ENCODE data around the gene DAPP1. TPM values are rescaled to one million over a fixed set of nuclear protein-coding genes. Genes with fewer than 3 reads are reported as not detected.

DAPP1 gene
- total and polyA plus RNA-seq, 2 of the 4 experiments (the other 2 are of a cell fraction) = not detected

DNA sequence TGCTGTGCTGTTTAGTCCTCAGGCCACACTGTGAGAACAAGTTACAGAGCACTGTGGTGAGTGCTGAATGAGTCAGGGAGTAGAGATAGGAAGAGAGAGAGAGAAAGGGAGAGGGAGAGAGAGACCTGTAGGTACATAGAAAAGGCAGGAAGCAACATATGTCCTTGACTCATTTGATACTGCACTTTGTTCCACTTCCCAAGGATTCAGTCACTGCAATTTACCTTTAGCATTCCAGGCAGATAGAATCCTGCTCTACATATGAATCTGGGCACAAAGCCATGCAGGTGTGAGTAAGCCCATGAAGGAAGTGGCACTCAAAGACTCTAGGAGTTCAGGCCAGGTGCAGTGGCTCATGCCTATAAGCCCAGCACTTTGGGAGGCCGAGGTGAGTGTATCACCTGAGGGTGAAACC, 1.0 kb upstream of the DAPP1 start:
- Histone ChIP-seq H2AFZ (replicated peaks; ENCODE audit: low read length, poor library complexity) (no peak overlapping the region), H2BK120ac (ENCODE audit: low read depth, low read length) (no peak overlapping the region), H2BK15ac (ENCODE audit: low read depth, low read length) (no peak overlapping the region), H3K18ac (ENCODE audit: low read depth, low read length) (no peak overlapping the region), H2BK5ac (ENCODE audit: low read depth, low read length, poor library complexity, severe bottlenecking) (no peak overlapping the region), H3K4me1 (ENCODE audit: control insufficient read depth, insufficient read depth, low read length) (no peaks in the 10 kb centered on the region), H3K27me3 (ENCODE audit: control insufficient read depth, insufficient read depth, low read length) (peaks cover 2% of the 10 kb centered on the region), H3K14ac (replicated peaks; ENCODE audit: low read depth, low read length) (no peak overlapping the region), H3K9me3 (ENCODE audit: control insufficient read depth, insufficient read depth, low read length) (no peaks in the 10 kb centered on the region), H3K4me3 (ENCODE audit: insufficient read depth, low read depth, low read length) (no peak overlapping the region), H4K8ac (ENCODE audit: low read depth in 2 of 2, low read length in 2 of 2) (no peak overlapping the region), H3K36me3 (ENCODE audit: control insufficient read depth, insufficient read depth, low read length) (no peaks in the 10 kb centered on the region), H4K5ac (ENCODE audit: low read depth, low read length) (no peak overlapping the region), H3K79me1 (ENCODE audit: low read depth in 1 of 2, low read length in 2 of 2) (no peaks in the 10 kb centered on the region), H3K23ac (ENCODE audit: low read depth, low read length) (no peak overlapping the region), H3K4me2 (ENCODE audit: low read depth, low read length) (no peak overlapping the region), H3K4ac (ENCODE audit: low read depth, low read length) (no peak overlapping the region), H2AK5ac (ENCODE audit: low read depth, low read length) (no peak overlapping the region), H3K9me1 (ENCODE audit: insufficient read depth, low read length) (no peaks in the 10 kb centered on the region), H3K56ac (ENCODE audit: extremely low read depth, insufficient read depth, low read length) (no peak overlapping the region), H3K9ac (ENCODE audit: low read depth, low read length) (no peak overlapping the region), H2BK20ac (ENCODE audit: low read depth, low read length) (no peak overlapping the region), H3K27ac (ENCODE audit: insufficient read depth, low read length) (no peak overlapping the region), H2AK9ac (replicated peaks; ENCODE audit: low read depth, low read length, poor library complexity) (no peak overlapping the region), H4K91ac (ENCODE audit: insufficient read depth, low read depth, low read length) (no peak overlapping the region), H4K20me1 (ENCODE audit: insufficient read depth, low read length) (no peaks in the 10 kb centered on the region)
- no CpG with 5 or more reads among the region's 1 CpG for WGBS, 2 experiments (ENCODE audit: extremely low coverage in 2 of 2, insufficient read length in 1 of 2)
- intact Hi-C loops (cut with micrococcal nuclease) = loop anchor here (10.0 kb wide), 1 partner anchor 249 kb away; no protein-coding TSS in a partner anchor
- no peak for ATAC-seq (ENCODE audit: low read depth)
- ChIA-PET CTCF (no interaction called here), POLR2A (ENCODE audit: unreplicated experiment) (no interaction called here)
- dilution Hi-C loops (cut with HindIII; ENCODE audit: low sequenced_read_pairs, unreplicated experiment) = no loop called here
- peak; percentile 20 for DNase-seq
- TF ChIP-seq RAD21 (IDR thresholded peaks at IDR 0.05; ENCODE audit: low read length) = no peak
- no peak for TF ChIP-seq CEBPB (IDR thresholded peaks at IDR 0.05; ENCODE audit: low read depth, low read length)
- TF ChIP-seq, protein P1, sequence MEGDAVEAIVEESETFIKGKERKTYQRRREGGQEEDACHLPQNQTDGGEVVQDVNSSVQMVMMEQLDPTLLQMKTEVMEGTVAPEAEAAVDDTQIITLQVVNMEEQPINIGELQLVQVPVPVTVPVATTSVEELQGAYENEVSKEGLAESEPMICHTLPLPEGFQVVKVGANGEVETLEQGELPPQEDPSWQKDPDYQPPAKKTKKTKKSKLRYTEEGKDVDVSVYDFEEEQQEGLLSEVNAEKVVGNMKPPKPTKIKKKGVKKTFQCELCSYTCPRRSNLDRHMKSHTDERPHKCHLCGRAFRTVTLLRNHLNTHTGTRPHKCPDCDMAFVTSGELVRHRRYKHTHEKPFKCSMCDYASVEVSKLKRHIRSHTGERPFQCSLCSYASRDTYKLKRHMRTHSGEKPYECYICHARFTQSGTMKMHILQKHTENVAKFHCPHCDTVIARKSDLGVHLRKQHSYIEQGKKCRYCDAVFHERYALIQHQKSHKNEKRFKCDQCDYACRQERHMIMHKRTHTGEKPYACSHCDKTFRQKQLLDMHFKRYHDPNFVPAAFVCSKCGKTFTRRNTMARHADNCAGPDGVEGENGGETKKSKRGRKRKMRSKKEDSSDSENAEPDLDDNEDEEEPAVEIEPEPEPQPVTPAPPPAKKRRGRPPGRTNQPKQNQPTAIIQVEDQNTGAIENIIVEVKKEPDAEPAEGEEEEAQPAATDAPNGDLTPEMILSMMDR (conservative IDR thresholded peaks at IDR 0.05; ENCODE audit: low read depth, low read length) = no peak
- TF ChIP-seq, protein P2, sequence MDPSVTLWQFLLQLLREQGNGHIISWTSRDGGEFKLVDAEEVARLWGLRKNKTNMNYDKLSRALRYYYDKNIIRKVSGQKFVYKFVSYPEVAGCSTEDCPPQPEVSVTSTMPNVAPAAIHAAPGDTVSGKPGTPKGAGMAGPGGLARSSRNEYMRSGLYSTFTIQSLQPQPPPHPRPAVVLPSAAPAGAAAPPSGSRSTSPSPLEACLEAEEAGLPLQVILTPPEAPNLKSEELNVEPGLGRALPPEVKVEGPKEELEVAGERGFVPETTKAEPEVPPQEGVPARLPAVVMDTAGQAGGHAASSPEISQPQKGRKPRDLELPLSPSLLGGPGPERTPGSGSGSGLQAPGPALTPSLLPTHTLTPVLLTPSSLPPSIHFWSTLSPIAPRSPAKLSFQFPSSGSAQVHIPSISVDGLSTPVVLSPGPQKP (IDR thresholded peaks at IDR 0.05; ENCODE audit: borderline replicate concordance, low read depth, low read length) = no peak
- TF ChIP-seq FOS (IDR thresholded peaks at IDR 0.05; ENCODE audit: low read depth, low read length) = no peak
- no peak for TF ChIP-seq SMC3 (IDR thresholded peaks at IDR 0.05; ENCODE audit: low read depth, low read length)
- no peak for TF ChIP-seq RCOR1 (IDR thresholded peaks at IDR 0.05; ENCODE audit: insufficient replicate concordance, low read length)
- no peak for TF ChIP-seq POLR2A (IDR thresholded peaks at IDR 0.05; ENCODE audit: low read depth, low read length)
- TF ChIP-seq NFE2L2 (IDR thresholded peaks at IDR 0.05; ENCODE audit: low read depth, low read length) = no peak
- no peak for TF ChIP-seq MAFK (IDR thresholded peaks at IDR 0.05; ENCODE audit: low read depth, low read length)
- TF ChIP-seq RFX5 (IDR thresholded peaks at IDR 0.05; ENCODE audit: low read depth, low read length) = no peak
- TF ChIP-seq MAZ (IDR thresholded peaks at IDR 0.05; ENCODE audit: borderline replicate concordance, low read depth, low read length) = no peak
- TF ChIP-seq, protein P3, sequence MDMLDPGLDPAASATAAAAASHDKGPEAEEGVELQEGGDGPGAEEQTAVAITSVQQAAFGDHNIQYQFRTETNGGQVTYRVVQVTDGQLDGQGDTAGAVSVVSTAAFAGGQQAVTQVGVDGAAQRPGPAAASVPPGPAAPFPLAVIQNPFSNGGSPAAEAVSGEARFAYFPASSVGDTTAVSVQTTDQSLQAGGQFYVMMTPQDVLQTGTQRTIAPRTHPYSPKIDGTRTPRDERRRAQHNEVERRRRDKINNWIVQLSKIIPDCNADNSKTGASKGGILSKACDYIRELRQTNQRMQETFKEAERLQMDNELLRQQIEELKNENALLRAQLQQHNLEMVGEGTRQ (IDR thresholded peaks at IDR 0.05; ENCODE audit: low read depth, low read length) = no peak
- TF ChIP-seq BHLHE40 (IDR thresholded peaks at IDR 0.05; ENCODE audit: low read depth, low read length) = no peak
- no peak for TF ChIP-seq CHD1 (IDR thresholded peaks at IDR 0.05; ENCODE audit: low read depth, low read length)
- BruUV-seq (replicated peaks) = no TSS peak
- in situ Hi-C loops (cut with MboI; ENCODE audit: low sequenced_read_pairs) = no loop called here
